Amniotic stem cell (primary cell): ENCODE results near the gene PRKCA.
"Not testable (repeated sequence)": the region's sequence is repeated elsewhere in the genome, so short reads cannot be mapped to it uniquely, and the experiment has no call there.

Source experiments
- DNase-seq: peaks from one replicate; lab custom pipeline; 2025; lab: John Stamatoyannopoulos, UW

PRKCA gene

DNA sequence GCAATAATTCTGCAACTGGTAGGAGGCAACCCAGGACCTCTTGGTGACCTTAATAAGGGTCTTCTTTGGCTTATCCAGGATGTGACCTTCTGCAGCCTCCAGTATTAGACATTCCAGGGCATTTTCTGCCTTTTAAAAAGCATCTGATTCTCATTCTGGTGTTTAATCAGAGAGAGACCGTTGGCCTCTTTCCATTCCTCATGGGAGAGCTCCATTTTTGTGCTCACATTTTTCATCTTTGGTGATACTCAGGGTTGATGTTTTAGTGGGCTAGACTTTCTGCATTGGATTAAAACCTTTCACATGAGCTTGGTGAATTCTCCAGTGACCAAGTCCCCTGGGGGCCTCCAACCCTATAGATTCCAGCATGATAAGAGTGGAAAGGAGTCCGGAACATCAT is 382.3 kb downstream of the PRKCA start:
- DNase-seq: no peak

DNA sequence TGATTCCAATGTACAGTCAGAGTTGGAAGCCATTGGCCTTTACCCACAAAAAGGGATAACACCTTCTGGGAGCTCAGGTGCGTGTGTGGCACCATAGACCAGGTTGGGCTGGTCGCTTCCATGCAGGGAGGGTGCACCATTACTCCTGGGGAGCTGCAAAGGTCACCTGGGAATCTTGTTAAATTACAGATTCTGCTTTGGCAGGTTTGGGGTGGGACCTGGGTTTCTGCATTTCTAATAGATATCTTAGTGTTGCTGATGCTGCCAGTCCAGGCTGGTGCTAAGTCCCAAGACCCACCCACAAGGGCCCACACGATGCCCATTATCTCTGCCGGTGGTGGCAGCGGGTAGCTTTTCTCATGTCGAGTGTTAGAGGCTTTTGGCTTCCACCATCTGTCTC is 384.2 kb downstream of the PRKCA start:
- no peak for DNase-seq

DNA sequence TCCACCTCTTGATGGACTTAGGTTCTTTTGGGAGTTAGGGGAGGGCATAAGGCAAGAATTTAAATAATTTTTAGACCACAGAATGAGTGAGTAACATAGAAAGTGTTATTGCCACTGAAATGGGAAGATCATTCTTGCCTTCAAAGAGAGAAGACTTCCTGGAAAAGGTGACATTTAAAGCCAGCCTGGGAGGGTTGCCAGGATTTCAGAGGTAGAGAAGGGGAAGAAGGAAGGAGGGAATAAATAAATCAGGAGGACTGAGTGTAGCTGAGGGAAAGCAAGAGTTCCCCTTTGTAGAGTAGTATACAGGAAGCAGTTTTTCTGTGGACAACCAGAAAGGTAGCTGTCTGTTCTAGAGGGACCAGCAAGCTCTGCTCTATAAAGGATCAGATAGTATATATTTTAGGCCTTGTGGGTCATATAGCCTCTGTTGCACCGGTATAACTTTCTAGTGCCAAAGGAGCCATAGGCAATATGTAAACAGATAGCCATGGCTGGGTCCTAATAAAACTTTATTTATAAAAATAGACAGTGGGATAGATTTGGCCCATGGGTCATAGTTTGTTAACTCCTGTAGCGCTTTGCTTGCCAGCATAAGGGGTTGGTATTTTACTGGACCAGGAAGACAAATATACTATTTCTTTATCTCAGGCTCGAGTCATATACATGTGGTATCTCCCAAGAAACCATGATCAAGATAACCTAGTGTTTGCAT is 385.3 kb downstream of the PRKCA start:
- no peak for DNase-seq

DNA sequence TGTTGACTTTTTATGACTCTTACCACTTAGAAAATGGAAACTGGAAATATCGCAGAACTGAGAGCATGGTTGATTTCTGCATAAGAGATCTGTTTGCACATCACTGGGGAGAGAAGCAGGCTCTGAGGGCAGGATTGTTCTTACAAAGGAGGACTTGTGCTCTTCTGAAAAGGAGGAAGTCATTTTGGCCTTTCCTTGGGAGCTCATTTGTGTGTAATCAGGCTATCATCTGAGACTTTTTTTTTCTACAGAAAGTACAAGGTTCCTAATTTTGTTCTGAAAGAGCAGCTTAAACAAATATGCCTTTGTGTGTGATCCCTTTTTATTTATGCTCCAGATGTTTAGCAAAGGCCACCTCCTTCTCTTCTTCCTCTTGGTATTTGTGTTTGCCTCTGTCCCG is 386.8 kb downstream of the PRKCA start:
- DNase-seq: no peak

DNA sequence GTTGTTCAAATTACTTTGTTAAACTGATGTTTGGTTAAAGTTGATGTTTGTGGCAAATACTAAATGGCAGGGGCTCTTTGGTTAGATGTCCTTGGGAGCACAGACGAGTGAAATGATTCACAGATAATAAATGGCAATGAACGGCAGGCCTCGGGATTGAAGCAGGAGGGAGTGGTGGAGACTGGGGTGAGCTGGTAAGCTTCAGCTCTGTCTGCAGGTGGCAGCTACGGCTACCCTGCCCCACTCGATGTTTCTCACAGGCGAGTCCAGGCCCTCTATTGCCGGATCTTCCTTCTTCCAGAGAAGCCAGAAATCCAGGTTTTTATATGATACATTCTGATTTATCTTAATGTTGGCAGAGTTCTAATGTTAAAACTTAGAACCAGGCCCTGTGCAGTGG is 387.8 kb downstream of the PRKCA start:
- no peak for DNase-seq

DNA sequence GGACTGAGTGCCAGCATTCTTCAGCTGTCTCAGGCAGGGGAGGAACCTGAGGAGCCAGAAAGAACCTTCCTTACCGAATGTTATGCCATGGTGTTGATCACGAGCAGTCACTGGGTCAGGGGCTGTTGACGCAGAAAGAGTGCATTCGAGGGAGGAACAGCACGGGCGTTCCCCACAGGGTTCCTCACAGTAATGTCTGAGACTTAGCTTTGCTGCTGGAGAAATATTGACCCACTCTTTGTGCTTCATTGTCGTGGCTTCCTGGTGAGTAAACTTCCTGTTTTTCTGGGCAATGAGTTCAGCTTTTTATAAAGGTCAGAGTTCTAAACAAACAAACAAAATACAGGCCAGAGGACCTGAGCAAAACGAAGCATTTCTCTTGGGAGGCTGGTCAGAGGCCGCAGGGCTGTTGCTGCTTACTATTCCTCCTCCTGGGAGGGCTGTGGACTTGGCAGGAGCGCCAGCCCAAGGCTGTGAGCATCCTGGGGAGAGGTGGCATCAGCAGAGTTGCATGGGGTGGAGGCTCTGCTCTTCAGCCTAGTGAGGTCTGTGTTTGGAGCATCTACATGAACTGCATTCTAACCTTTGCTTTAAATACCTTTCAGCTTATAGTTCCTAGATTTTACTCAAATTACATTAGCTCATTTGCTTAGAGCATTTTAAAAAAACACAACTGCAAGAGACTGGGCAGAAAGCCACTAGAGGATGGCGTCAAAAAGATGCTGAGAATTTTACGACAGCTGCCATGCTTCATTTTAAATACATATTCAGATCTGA is 389.4 kb downstream of the PRKCA start:
- DNase-seq: no peak

GRCh38 chr17:66692421-66692690 is 389.9 kb downstream of the PRKCA start:
- DNase-seq: no peak

DNA sequence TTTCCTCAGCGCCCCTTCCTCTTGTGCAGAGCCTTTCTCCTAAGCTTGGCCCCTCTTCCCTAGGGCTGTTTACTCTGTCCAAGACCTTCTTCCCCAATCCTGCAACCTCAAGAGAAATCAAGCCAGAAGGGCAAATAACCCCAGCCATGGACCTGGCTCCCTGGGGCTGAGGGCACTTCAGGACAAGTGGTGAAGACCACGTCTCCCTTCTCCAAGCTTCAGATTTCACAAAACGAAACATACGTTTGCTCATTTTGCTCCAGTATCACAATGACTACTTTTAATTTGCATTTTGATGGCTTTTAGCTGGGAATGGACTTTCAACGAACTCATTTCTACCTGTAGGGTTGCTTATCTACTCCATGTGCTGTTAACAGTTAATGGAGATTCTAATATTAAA is 392.7 kb downstream of the PRKCA start:
- DNase-seq: no peak

GRCh38 chr17:66698270-66698669 is 395.9 kb downstream of the PRKCA start:
- DNase-seq: no peak

DNA sequence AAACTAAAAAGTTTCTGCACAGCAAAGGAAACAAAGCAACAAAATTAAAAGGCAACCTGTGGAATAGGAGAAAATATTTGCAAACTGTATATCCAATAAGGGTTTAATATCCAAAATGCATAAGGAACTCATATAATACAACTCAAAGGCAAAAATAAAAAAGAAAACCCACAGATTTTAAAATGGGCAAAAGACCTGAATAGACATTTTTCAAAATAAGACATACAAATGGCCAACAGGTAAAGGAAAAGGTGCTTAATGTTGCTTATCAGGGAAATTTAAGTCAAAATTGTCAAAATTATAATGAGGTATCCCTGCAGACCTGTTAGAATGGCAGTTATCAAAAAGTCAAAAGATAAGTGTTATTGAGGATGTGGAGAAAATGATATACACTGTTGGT is 399.0 kb downstream of the PRKCA start:
- no peak for DNase-seq

DNA sequence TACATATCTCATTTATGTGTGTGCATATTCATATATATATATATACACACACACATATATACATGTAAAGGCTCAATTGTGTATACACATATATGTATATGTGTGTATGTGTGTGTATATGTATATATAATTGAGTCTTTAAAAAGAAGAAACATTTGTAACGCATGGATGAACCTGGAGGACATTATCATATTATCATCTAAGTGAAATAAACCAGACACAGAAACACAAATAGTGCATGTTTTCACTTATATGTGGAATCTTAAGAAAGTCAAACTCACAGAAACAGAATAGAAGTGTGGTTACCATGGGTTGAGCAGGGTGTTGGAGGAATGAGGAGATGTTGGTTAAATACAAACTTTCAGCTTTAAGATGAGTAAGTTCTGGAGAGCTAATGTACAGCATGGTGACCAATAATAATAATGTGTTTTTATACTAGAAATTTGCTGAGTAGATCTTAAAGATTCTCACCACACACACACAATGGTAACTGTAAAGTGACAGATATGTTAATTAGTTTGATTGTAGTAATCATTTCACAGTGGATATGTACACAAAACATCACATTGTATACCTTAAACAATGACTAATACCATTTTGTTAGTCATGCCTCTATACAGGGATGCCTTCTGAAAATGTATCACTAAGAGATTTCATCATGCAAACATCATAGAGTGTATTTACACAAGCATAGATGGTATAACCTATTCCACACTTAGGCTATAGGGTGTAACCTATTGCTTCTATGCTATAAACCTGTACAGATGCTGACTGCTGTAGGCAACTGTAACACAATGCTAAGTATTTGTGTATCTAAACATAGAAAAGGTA is 399.9 kb downstream of the PRKCA start:
- DNase-seq: no peak

- no peak for DNase-seq
These were observed 402.6 kb downstream of the PRKCA start for GRCh38 chr17:66704858-66705520.

DNA sequence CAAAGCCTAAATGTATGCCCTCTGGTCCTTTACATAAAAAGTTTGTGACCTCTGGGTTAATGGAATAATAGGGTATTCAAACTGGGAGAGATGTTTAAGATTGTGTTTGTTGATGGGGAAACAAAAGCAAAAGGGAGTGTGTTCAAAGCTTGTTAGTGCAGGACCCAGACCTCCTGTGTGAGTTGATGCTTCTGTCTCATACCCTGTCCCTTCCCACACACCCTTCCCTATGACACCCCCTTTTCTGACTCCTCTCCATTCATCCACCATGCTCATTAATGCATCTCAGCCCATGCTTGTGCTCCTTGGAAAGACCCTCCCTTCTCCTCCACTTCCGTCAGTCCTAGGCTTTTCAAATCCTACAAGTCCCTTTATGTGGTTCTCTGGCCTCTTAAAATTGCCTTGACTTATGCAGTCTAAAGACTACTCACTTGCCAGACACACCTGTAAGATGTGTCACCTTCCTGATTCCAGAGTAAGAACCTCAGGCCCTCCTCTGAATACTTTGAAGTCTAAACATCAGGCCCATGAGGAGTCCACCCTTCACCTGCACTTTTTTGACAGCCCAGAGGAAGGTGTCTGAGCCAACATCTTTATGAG is 404.5 kb downstream of the PRKCA start:
- no peak for DNase-seq

DNA sequence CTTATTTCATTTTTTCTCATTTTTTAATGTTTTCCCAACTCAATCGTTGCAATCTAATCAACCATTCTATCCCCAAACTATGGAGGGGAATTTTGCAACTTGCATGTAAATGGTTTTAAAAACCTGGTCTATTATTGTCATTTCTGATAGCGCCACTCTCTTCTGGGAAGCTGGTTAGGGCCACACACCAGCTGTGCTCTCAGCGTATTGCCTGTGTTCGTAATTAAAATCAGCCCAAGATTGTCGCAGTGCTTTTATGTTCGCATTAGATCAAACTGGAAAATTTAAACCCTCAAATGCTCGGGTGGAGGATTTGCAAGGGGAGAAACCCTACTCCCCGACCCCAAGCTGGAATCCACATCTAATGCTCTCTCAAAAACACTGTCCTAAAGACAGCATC is 409.0 kb downstream of the PRKCA start:
- DNase-seq: no peak

- DNase-seq: no peak
These were observed 409.5 kb downstream of the PRKCA start for GRCh38 chr17:66711881-66712321.

DNA sequence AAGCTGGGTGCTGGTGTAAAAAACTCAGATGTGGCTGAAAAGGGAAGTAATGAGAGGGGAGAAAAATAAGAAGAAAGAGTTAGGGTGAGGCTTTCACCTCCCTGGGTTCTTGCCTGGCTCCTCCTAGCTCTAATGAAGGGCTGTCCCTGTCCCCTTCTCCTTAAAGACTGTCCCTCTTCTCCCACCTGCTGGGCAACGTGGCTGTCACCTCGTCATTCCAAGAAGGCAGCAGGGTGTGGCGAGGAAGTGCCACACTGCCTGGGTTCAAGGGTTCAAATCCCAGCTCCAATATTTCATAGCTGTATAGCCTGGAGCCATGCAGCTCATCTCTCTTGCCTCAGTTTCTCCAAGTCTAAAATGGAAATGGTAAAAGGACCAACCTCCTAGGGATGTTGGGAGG is 410.0 kb downstream of the PRKCA start:
- no peak for DNase-seq

DNA sequence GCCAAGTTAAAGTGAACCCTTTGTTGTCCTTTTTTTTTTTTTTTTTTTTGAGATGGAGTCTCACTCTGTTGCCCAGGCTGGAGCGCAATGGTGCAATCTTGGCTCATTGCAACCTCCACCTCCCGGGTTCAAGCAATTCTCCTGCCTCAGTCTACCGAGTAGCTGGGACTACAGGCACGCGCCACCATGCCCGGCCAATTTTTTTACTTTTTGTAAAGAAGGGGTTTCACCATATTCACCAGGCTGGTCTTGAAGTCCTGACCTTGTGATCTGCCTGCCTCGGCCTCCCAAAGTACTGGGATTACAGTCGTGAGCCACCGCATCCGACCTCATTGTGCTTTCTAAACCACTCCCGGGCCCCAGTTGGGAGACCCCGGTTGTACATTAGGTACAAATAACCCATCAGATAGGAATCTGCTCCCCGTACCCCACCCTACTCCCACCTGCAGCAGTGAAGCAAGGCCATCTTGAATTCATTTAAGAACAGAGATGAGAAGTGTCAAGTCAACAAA is 410.7 kb downstream of the PRKCA start:
- DNase-seq: not testable (repeated sequence)

GRCh38 chr17:66713533-66714042 is 411.2 kb downstream of the PRKCA start:
- no peak for DNase-seq

GRCh38 chr17:66714046-66715023 is 411.9 kb downstream of the PRKCA start:
- DNase-seq: no peak

- no peak for DNase-seq
These were observed 412.8 kb downstream of the PRKCA start for GRCh38 chr17:66715076-66715675.
